Ascending aorta (tissue), 2 donors: Measurements from ENCODE around the gene GALNT17. TPM values are rescaled to one million over a fixed set of nuclear protein-coding genes. Genes with fewer than 3 reads are reported as not detected.

Experiments used
- DNase-seq, 2 donors: peaks; one replicate each; pipeline ENCODE4 v3.0.0-alpha.2; 2019; ENCODE audit warnings: low spot score in 2 of 2
- H3K27ac ChIP-seq, 2 donors: fragments of 200-600 bp; sonication (generic); one replicate each; pipeline ENCODE4 v1.5.1; 2016 to 2017; ENCODE audit warnings: mild to moderate bottlenecking in 1 of 2
- H3K27me3 ChIP-seq: fragments of 200-600 bp; sonication (generic); one replicate; pipeline ENCODE4 v1.5.1; 2017
- H3K36me3 ChIP-seq, 2 donors: fragments of 200-600 bp; sonication (generic); one replicate each; pipeline ENCODE4 v1.5.1; 2016
- H3K4me1 ChIP-seq, 2 donors: fragments of 200-600 bp; sonication (generic); one replicate each; pipeline ENCODE4 v1.5.1; 2016 to 2017; ENCODE audit warnings: mild to moderate bottlenecking in 1 of 2
- H3K4me3 ChIP-seq, 2 donors: fragments of 200-600 bp; sonication (generic); one replicate each; pipeline ENCODE4 v1.5.1; 2016 to 2017; ENCODE audit warnings: mild to moderate bottlenecking in 1 of 2
- H3K9me3 ChIP-seq, 2 donors: fragments of 200-600 bp; sonication (generic); one replicate each; pipeline ENCODE4 v1.5.1; 2016
- CTCF ChIP-seq, 3 experiments: fragments of 200-600 bp in 2 of 3; fragments of 450-650 bp in 1 of 3; sonication (generic) in 2 of 3; IDR thresholded peaks; one replicate each; pipeline ENCODE4 v1.5.1; 2016 to 2019; ENCODE audit warnings: antibody characterized with exemption in 3 of 3, mild to moderate bottlenecking in 1 of 3, moderate library complexity in 1 of 3
- intact Hi-C: fragments of 100-400 bp; cut with DNase I; formaldehyde crosslinking; loops from one replicate; pipeline ENCODE4 v1.15.1; 2023
- total RNA-seq: library from RNA; depleted of rRNA; stranded (reverse); fragments of >200 nt; gene quantifications from one replicate; pipeline ENCODE4 v1.1.0, GENCODE V29; 2016

GALNT17 gene
- total RNA-seq, 1 donor from 2014 or later, result 29.8 TPM

DNA sequence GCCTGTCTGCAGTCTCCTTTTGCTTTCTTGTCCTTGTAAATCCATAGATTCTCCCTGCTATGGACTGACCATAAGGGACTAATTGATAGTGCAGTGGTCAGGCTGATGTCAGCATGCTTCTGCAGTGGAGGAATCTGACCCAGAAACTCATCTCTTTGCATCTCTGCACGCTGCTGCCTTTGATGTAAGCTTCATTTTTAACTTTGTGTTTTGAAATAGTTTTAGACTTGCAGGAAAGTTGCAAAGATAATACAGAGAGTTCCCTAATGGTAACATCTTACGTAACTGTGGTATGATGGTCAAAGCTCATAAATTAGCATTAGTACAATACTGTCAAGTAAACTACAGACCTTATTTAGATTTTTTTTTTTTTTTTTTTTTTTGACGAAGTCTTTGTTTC, 89.6 kb downstream of the GALNT17 start:
- TF ChIP-seq CTCF (IDR thresholded peaks at IDR 0.05), result no peak
- no peak overlapping the region for H3K4me3 ChIP-seq
- intact Hi-C loops, result no loop called here
- H3K4me1 ChIP-seq, result no peaks in the 10 kb centered on the region
- H3K27ac ChIP-seq, result no peak overlapping the region
- DNase-seq, result no peak
- no peaks in the 10 kb centered on the region for H3K9me3 ChIP-seq
- no peaks in the 10 kb centered on the region for H3K36me3 ChIP-seq
- H3K27me3 ChIP-seq, result no peaks in the 10 kb centered on the region

GRCh38 chr7:71227126-71227525, 95.2 kb downstream of the GALNT17 start:
- Histone ChIP-seq H3K36me3 (no peaks in the 10 kb centered on the region), H3K9me3 (peaks cover 0 to 3% of the 10 kb centered on the region in 2 donors), H3K27me3 (no peaks in the 10 kb centered on the region), H3K4me3 (no peak overlapping the region), H3K27ac (no peak overlapping the region), H3K4me1 (no peaks in the 10 kb centered on the region)
- intact Hi-C loops, result no loop called here
- no peak for DNase-seq
- TF ChIP-seq CTCF (IDR thresholded peaks at IDR 0.05), result no peak

- no peak for DNase-seq
- intact Hi-C loops, result no loop called here
Observed at GRCh38 chr7:71229148-71229547, 97.2 kb downstream of the GALNT17 start.

GRCh38 chr7:71229699-71230098, 97.8 kb downstream of the GALNT17 start:
- no peak for DNase-seq
- no peak overlapping the region for H3K27ac ChIP-seq
- peaks cover 0 to 3% of the 10 kb centered on the region in 2 donors for H3K9me3 ChIP-seq
- H3K36me3 ChIP-seq, result no peaks in the 10 kb centered on the region
- no peak overlapping the region for H3K4me3 ChIP-seq
- H3K4me1 ChIP-seq, result no peaks in the 10 kb centered on the region
- intact Hi-C loops, result no loop called here
- TF ChIP-seq CTCF (IDR thresholded peaks at IDR 0.05), result no peak
- no peaks in the 10 kb centered on the region for H3K27me3 ChIP-seq

More at GRCh38 chr7:71229148-71229547, 97.2 kb downstream of the GALNT17 start:
- Histone ChIP-seq H3K4me1 (no peaks in the 10 kb centered on the region), H3K36me3 (no peaks in the 10 kb centered on the region), H3K27me3 (no peaks in the 10 kb centered on the region), H3K4me3 (no peak overlapping the region), H3K9me3 (peaks cover 0 to 3% of the 10 kb centered on the region in 2 donors), H3K27ac (no peak overlapping the region)
- TF ChIP-seq CTCF (IDR thresholded peaks at IDR 0.05), result no peak

GRCh38 chr7:71235253-71235652, 103.3 kb downstream of the GALNT17 start:
- no peak for TF ChIP-seq CTCF (IDR thresholded peaks at IDR 0.05)

More at GRCh38 chr7:71235253-71235652, 103.3 kb downstream of the GALNT17 start:
- Histone ChIP-seq H3K4me3 (no peak overlapping the region), H3K27me3 (no peaks in the 10 kb centered on the region), H3K9me3 (no peaks in the 10 kb centered on the region), H3K4me1 (peaks cover 0 to 18% of the 10 kb centered on the region in 2 donors), H3K27ac (no peak overlapping the region), H3K36me3 (no peaks in the 10 kb centered on the region)
- no peak for DNase-seq
- intact Hi-C loops, result loop anchor here (5.0 kb wide), 3 partner anchors 127 to 497 kb away; no protein-coding TSS in a partner anchor
